Adrenal gland (tissue), 12 donors: ENCODE measurements around the gene CDK6. TPM values are rescaled to one million over a fixed set of nuclear protein-coding genes. Genes with fewer than 3 reads are reported as not detected.

ENCODE experiments used
- DNase-seq, 7 donors: peaks; one replicate each; pipeline ENCODE4 v3.0.0-alpha.2; 2019 to 2020
- H3K27ac ChIP-seq, 5 donors: fragments of 200-600 bp; sonication (generic) in 4 of 5; 1 replicate in 3 of 5; 2 replicates in 2 of 5; pipeline versions ENCODE4 v1.5.1 to v1.8.0; 2016 to 2020; ENCODE audit warnings: mild to moderate bottlenecking in 1 of 5
- H3K27me3 ChIP-seq: fragments of 200-600 bp; 2 replicates; pipeline ENCODE4 v1.8.0; 2021
- H3K36me3 ChIP-seq, 2 donors: fragments of 200-600 bp; replicated peaks in 1 of 2; 1 replicate in 1 of 2; 2 replicates in 1 of 2; pipeline versions ENCODE4 v1.5.1 to v1.8.0; 2018 to 2022
- H3K4me1 ChIP-seq, 2 donors: fragments of 200-600 bp; replicated peaks in 1 of 2; 1 replicate in 1 of 2; 2 replicates in 1 of 2; pipeline versions ENCODE4 v1.5.1 to v1.8.0; 2018 to 2021
- H3K4me3 ChIP-seq, 4 donors: fragments of 200-600 bp; sonication (generic) in 3 of 4; one replicate each; pipeline ENCODE4 v1.5.1; 2016 to 2018
- H3K9me3 ChIP-seq, 3 donors: fragments of 200-600 bp; sonication (generic) in 1 of 3; replicated peaks in 1 of 3; 1 replicate in 2 of 3; 2 replicates in 1 of 3; pipeline versions ENCODE4 v1.5.1 to v1.8.0; 2016 to 2021
- POLR2A ChIP-seq, 2 donors: fragments of 450-650 bp; IDR thresholded peaks; one replicate each; pipeline ENCODE4 v1.6.1; 2017; ENCODE audit warnings: antibody characterized with exemption in 2 of 2, mild to moderate bottlenecking in 2 of 2, moderate library complexity in 1 of 2
- WGBS, 4 donors: extraction: QIAGEN DNeasy Blood & Tissue Kit in 2 of 4; methylation state at CpG; one replicate each; pipeline versions ENCODE4 v1.1.5 to v1.1.7; 2013 to 2017; 5-methylcytosine and 5-hydroxymethylcytosine counted together
- intact Hi-C, 2 donors: fragments of 100-400 bp; cut with DNase I; formaldehyde crosslinking; loops; one replicate each; pipeline versions ENCODE4 v1.14.1 to v1.15.0; 2022 to 2023
- polyA plus RNA-seq, 3 donors: library from polyadenylated mRNA; stranded (reverse); fragments of 200-250 nt in 2 of 3; fragments of 350-450 nt in 1 of 3; fragmentation: Illumina TruSeq in 1 of 3; extraction: RNeasy Lipid Tissue Mini Kit (QIAGEN cat#74804) in 1 of 3; gene quantifications; one replicate each; pipeline ENCODE4 v1.2.3, GENCODE V29; 2013 to 2014
- total RNA-seq, 9 donors: library from RNA; depleted of rRNA in 4 of 9; stranded (reverse); fragments of >200 nt in 4 of 9; fragments of 120-200 nt in 1 of 9; fragmentation: NEBNext Ultra II Directional in 1 of 9; extraction: Animal tissue kit (Norgen Biotek cat#: 25700) in 1 of 9; gene quantifications; one replicate each; pipeline versions ENCODE4 v1.1.0 to v1.2.4, GENCODE V29; 2013 to 2023
- TF ChIP-seq, protein P1 (sequence below), 6 experiments: fragments of 450-650 bp in 4 of 6; fragments of 200-600 bp in 2 of 6; sonication (generic) in 1 of 6; IDR thresholded peaks; 1 replicate in 5 of 6; 2 replicates in 1 of 6; pipeline versions ENCODE4 v1.5.1 to v1.8.0; 2016 to 2021; ENCODE audit warnings: antibody characterized with exemption in 6 of 6, mild to moderate bottlenecking in 2 of 6, moderate library complexity in 1 of 6
- donor health status: healthy with polysubstance abuse.
- donor health status: Bipolar disorder and iron deficiency.
- donor health status: DM: yes; HTN: yes; CAD: no.
- donor health status: DM: no; HTN: no; CAD: no.
- donor health status: DM: no; HTN: no; CAD: no.
- donor health status: DM: yes; HTN: yes; CAD: no.

CDK6 gene
- total and polyA plus RNA-seq, 12 donors: 2.5 to 151 (median 33.4) TPM

DNA sequence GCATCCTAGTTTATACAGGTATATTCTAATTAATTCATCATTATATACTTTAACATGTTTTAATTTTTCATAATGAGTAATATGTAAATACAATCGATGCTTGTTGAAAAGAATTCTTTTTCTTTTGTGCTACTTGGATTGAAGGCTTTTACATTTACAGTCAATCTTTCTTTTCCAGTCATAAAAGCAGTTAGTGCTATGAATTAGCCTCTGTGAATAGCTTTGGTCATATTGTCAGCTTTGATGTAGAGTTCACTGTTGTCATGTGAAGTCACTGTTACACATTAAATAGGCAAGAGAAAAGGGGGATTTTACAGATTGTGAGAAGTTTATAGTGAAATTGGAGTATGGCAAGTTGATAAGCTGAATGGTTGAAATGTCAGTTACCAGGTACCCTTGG is 142.9 kb downstream of the CDK6 start:
- Histone ChIP-seq H3K27ac (peak overlapping the region in 3 of 5 donors; percentile 18 to 87 (median 44)), H3K36me3 (no peaks in the 10 kb centered on the region), H3K4me1 (peaks cover 25 to 54% of the 10 kb centered on the region in 2 donors), H3K27me3 (no peaks in the 10 kb centered on the region), H3K4me3 (no peak overlapping the region), H3K9me3 (no peaks in the 10 kb centered on the region)
- no peak for DNase-seq
- no peak for TF ChIP-seq POLR2A (IDR thresholded peaks at IDR 0.05)
- TF ChIP-seq, protein P1, sequence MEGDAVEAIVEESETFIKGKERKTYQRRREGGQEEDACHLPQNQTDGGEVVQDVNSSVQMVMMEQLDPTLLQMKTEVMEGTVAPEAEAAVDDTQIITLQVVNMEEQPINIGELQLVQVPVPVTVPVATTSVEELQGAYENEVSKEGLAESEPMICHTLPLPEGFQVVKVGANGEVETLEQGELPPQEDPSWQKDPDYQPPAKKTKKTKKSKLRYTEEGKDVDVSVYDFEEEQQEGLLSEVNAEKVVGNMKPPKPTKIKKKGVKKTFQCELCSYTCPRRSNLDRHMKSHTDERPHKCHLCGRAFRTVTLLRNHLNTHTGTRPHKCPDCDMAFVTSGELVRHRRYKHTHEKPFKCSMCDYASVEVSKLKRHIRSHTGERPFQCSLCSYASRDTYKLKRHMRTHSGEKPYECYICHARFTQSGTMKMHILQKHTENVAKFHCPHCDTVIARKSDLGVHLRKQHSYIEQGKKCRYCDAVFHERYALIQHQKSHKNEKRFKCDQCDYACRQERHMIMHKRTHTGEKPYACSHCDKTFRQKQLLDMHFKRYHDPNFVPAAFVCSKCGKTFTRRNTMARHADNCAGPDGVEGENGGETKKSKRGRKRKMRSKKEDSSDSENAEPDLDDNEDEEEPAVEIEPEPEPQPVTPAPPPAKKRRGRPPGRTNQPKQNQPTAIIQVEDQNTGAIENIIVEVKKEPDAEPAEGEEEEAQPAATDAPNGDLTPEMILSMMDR (IDR thresholded peaks at IDR 0.05): no peak
- intact Hi-C loops: loop anchor here in 1 of 2 donors (5.0 kb wide), 1 partner anchor 139 kb away; no protein-coding TSS in a partner anchor
- 96 to 98% (median 96%) methylated on average over 1 of the region's 1 CpG for WGBS, 4 donors

GRCh38 chr7:92691578-92691977 is 144.8 kb downstream of the CDK6 start:
- H3K27me3 ChIP-seq: no peaks in the 10 kb centered on the region
- H3K36me3 ChIP-seq: no peaks in the 10 kb centered on the region
- intact Hi-C loops: loop anchor here in 1 of 2 donors (5.0 kb wide), 1 partner anchor 141 kb away; no protein-coding TSS in a partner anchor
- WGBS, 4 donors: 44 to 55% (median 48%) methylated on average over 2 of the region's 2 CpGs
- H3K9me3 ChIP-seq: no peaks in the 10 kb centered on the region
- no peak overlapping the region for H3K4me3 ChIP-seq
- DNase-seq: peak in 1 of 7 donors; percentile 17
- TF ChIP-seq, protein P1 (IDR thresholded peaks at IDR 0.05): peak; percentile 18 to 65 (median 55)
- TF ChIP-seq POLR2A (IDR thresholded peaks at IDR 0.05): no peak
- no peak overlapping the region for H3K27ac ChIP-seq
- H3K4me1 ChIP-seq: peaks cover 9 to 34% of the 10 kb centered on the region in 2 donors

DNA sequence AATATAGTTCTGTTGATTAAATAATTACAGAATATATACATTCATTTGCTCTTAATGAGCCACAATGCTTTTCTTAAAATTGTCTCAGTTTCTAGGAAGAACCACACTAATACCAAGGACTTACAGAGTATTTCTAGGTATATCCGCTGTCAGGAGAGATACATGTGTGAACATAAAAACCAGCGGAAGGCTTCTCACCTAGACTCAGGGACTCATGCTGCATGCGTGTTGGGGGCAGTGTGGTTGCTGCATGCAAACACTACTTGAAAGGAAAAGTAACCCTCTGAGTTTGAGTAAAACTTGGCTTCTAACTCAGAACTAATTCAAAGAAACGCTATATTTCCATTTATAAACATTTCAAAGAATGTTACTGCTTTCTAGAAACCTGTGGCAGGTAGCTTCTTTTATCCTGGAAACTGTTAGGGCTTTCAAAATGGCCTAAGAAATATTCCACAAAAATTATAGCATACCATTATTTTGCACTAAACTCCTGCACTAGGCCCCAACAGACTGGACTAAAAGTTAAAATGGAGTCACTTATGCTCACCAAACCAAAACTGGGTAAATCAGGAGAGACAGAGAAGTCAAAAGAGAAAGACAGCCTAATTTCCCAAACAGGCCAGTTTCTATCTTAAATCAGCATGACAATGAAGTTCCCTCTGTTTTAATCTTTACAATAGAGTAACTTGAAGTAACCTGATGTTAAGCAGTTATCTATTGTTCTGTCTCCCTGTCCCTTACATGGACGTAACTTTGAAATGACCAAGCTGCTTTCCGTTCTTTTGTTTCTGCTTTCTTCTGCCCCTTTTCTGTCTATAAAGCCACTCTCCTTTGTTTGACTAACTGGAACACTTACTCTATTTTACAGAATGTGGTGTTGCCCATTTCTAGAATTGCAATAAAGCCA is 151.0 kb downstream of the CDK6 start:
- Histone ChIP-seq H3K4me3 (no peak overlapping the region), H3K27ac (no peak overlapping the region), H3K36me3 (no peaks in the 10 kb centered on the region), H3K9me3 (no peaks in the 10 kb centered on the region), H3K27me3 (no peaks in the 10 kb centered on the region), H3K4me1 (peaks cover 6 to 13% of the 10 kb centered on the region in 2 donors)
- 92 to 94% (median 94%) methylated on average over 6 of the region's 6 CpGs for WGBS, 4 donors
- intact Hi-C loops: loop anchor here in 1 of 2 donors (10.0 kb wide), 1 partner anchor 51 kb away; no protein-coding TSS in a partner anchor
- no peak for TF ChIP-seq POLR2A (IDR thresholded peaks at IDR 0.05)
- TF ChIP-seq, protein P1 (IDR thresholded peaks at IDR 0.05): no peak
- DNase-seq: no peak

DNA sequence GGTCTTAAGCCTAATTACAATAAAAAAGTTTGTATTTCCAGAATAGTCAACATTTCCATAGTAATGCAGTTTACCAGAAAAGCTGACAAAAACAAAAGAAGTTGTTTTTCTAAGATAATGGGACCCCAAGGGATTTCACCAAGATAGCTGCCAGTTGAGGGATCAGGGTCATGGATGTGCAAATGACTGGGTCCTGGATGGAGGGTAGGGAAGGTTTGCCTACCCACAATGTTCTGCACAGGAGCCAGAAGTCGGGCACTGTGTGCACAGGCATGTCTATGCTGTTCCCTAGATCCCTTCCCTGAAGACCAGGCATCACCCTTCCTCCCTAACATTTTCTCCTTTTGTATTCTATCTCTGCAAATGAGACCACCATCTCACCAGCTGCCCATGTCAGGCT is 152.1 kb downstream of the CDK6 start:
- TF ChIP-seq, protein P1 (IDR thresholded peaks at IDR 0.05): no peak
- no peak for TF ChIP-seq POLR2A (IDR thresholded peaks at IDR 0.05)

More for the DNA sequence above, 152.1 kb downstream of the CDK6 start:
- no peak overlapping the region for H3K27ac ChIP-seq
- H3K4me1 ChIP-seq: peaks cover 6 to 13% of the 10 kb centered on the region in 2 donors
- no peak for DNase-seq
- 86 to 100% (median 96%) methylated on average over 1 of the region's 1 CpG for whole genome bisulfite sequencing, 4 donors
- intact Hi-C loops: loop anchor here in 1 of 2 donors (10.0 kb wide), 1 partner anchor 49 kb away; no protein-coding TSS in a partner anchor
- no peaks in the 10 kb centered on the region for H3K9me3 ChIP-seq
- H3K27me3 ChIP-seq: no peaks in the 10 kb centered on the region
- H3K4me3 ChIP-seq: no peak overlapping the region
- no peaks in the 10 kb centered on the region for H3K36me3 ChIP-seq
